HEK293 (cell line): ENCODE measurements around the gene GALR2.
"Not testable (repeated sequence)": the region's sequence is repeated elsewhere in the genome, so short reads cannot be mapped to it uniquely, and the experiment has no call there.

Experiments
- CTCF ChIA-PET: fragments of 350-600 bp; formaldehyde crosslinking; extraction: SDS; loops from one replicate; lab custom pipeline; 2021; ENCODE audit warnings: antibody characterized with exemption; lab: Yijun Ruan, JAX
- POLR2A ChIA-PET: fragments of 300-600 bp; formaldehyde crosslinking; extraction: SDS; loops from one replicate; lab custom pipeline; 2020; ENCODE audit warnings: antibody characterized with exemption, inconsistent platforms; lab: Yijun Ruan, JAX
- H3K27ac ChIP-seq: fragments of 200-500 bp; sonication (Bioruptor generic); 2 replicates; pipeline ENCODE4 v1.5.1; 2014; ENCODE audit warnings: low read depth, low read length, control low read depth, inconsistent platforms; ENCODE audit errors: extremely low read depth
- H3K36me3 ChIP-seq, 2 experiments: fragments of 200-500 bp in 1 of 2; sonication (Bioruptor generic) in 1 of 2; 1 replicate in 1 of 2; 2 replicates in 1 of 2; pipeline ENCODE4 v1.5.1; 2014 to 2017; ENCODE audit warnings: inconsistent platforms in 2 of 2, low read length in 2 of 2; ENCODE audit not compliant: control insufficient read depth in 2 of 2, insufficient read depth in 1 of 2
- H3K4me1 ChIP-seq: fragments of 200-500 bp; sonication (Bioruptor generic); 2 replicates; pipeline ENCODE4 v1.5.1; 2014; ENCODE audit warnings: mild to moderate bottlenecking, low read length, inconsistent platforms; ENCODE audit not compliant: control insufficient read depth, insufficient read depth
- H3K4me3 ChIP-seq: 2 replicates; pipeline ENCODE4 v1.5.1; 2011; ENCODE audit warnings: low read depth, mild to moderate bottlenecking, control low read depth, low read length, moderate library complexity
- H3K9me3 ChIP-seq: fragments of 200-500 bp; sonication (Bioruptor generic); 2 replicates; pipeline ENCODE4 v1.5.1; 2014; ENCODE audit warnings: low read depth, low read length, inconsistent platforms; ENCODE audit not compliant: control insufficient read depth, insufficient read depth
- HIC1 ChIP-seq: fragments of 450-650 bp; formaldehyde crosslinking; IDR thresholded peaks from 2 replicates; pipeline ENCODE4 v1.5.1; 2016; ENCODE audit warnings: missing biosample characterization, missing genetic modification characterization
- KLF8 ChIP-seq: fragments of 450-650 bp; formaldehyde crosslinking; IDR thresholded peaks from 2 replicates; pipeline ENCODE4 v1.5.1; 2016; ENCODE audit warnings: missing biosample characterization, missing genetic modification characterization
- PRDM1 ChIP-seq: fragments of 450-650 bp; formaldehyde crosslinking; IDR thresholded peaks from 2 replicates; pipeline ENCODE4; 2016; ENCODE audit warnings: missing biosample characterization, missing genetic modification characterization
- SETDB1 ChIP-seq: IDR thresholded peaks from one replicate; pipeline ENCODE4 v1.6.1; 2017; ENCODE audit warnings: mild to moderate bottlenecking, low read length, moderate library complexity, mixed read lengths; ENCODE audit not compliant: insufficient read length
- TSHZ1 ChIP-seq: fragments of 450-650 bp; formaldehyde crosslinking; IDR thresholded peaks from 2 replicates; pipeline ENCODE4 v1.5.1; 2016; ENCODE audit warnings: missing biosample characterization, missing genetic modification characterization, borderline replicate concordance
- ZNF121 ChIP-seq: fragments of 450-650 bp; formaldehyde crosslinking; IDR thresholded peaks from 2 replicates; pipeline ENCODE4 v1.5.1; 2016; ENCODE audit warnings: missing biosample characterization, missing genetic modification characterization
- ZNF184 ChIP-seq: fragments of 450-650 bp; IDR thresholded peaks from 2 replicates; pipeline ENCODE4 v1.5.1; 2018; ENCODE audit warnings: missing biosample characterization, mild to moderate bottlenecking, missing genetic modification characterization
- ZNF221 ChIP-seq: fragments of 450-650 bp; formaldehyde crosslinking; IDR thresholded peaks from 2 replicates; pipeline ENCODE4 v1.5.1; 2017; ENCODE audit warnings: missing biosample characterization, missing genetic modification characterization, borderline replicate concordance
- ZNF529 ChIP-seq: fragments of 450-650 bp; formaldehyde crosslinking; IDR thresholded peaks from 2 replicates; pipeline ENCODE4 v1.5.1; 2017; ENCODE audit warnings: missing genetic modification characterization, missing biosample characterization; ENCODE audit not compliant: insufficient replicate concordance
- ZNF544 ChIP-seq: fragments of 450-650 bp; formaldehyde crosslinking; IDR thresholded peaks from 2 replicates; pipeline ENCODE4 v1.5.0; 2017; ENCODE audit warnings: missing biosample characterization, missing genetic modification characterization
- ZNF791 ChIP-seq: fragments of 450-650 bp; formaldehyde crosslinking; IDR thresholded peaks from 2 replicates; pipeline ENCODE4 v1.5.1; 2016; ENCODE audit warnings: missing biosample characterization, missing genetic modification characterization
- TF ChIP-seq, protein P1 (sequence below): fragments of 450-650 bp; formaldehyde crosslinking; IDR thresholded peaks from 2 replicates; pipeline ENCODE4 v1.5.1; 2016; ENCODE audit warnings: missing biosample characterization, missing genetic modification characterization
- TF ChIP-seq, protein P2 (sequence below): fragments of 450-650 bp; formaldehyde crosslinking; IDR thresholded peaks from 2 replicates; pipeline ENCODE4; 2016; ENCODE audit warnings: missing biosample characterization, missing genetic modification characterization

Gene GALR2

GRCh38 chr17:76040376-76040775, 34.2 kb upstream of the GALR2 start:
- no peak overlapping the region for H3K27ac ChIP-seq
- ChIA-PET CTCF (interaction anchor here (0.7 to 2.4 kb wide), 4 partner anchors 17 to 35 kb away, joined by 3 to 20 read pairs (median 4); no protein-coding TSS in a partner anchor), POLR2A (no interaction called here)
- no peaks in the 10 kb centered on the region for H3K4me1 ChIP-seq
- no peak overlapping the region for H3K4me3 ChIP-seq
- H3K36me3 ChIP-seq, result peaks cover 54 to 87% of the 10 kb centered on the region in 2 experiments
- TF ChIP-seq ZNF791, result no peak
- TF ChIP-seq ZNF184 (tag by site-specific recombination), result no peak
- no peak for TF ChIP-seq ZNF529 (tag by site-specific recombination)
- TF ChIP-seq PRDM1, result no peak
- TF ChIP-seq, protein P1, sequence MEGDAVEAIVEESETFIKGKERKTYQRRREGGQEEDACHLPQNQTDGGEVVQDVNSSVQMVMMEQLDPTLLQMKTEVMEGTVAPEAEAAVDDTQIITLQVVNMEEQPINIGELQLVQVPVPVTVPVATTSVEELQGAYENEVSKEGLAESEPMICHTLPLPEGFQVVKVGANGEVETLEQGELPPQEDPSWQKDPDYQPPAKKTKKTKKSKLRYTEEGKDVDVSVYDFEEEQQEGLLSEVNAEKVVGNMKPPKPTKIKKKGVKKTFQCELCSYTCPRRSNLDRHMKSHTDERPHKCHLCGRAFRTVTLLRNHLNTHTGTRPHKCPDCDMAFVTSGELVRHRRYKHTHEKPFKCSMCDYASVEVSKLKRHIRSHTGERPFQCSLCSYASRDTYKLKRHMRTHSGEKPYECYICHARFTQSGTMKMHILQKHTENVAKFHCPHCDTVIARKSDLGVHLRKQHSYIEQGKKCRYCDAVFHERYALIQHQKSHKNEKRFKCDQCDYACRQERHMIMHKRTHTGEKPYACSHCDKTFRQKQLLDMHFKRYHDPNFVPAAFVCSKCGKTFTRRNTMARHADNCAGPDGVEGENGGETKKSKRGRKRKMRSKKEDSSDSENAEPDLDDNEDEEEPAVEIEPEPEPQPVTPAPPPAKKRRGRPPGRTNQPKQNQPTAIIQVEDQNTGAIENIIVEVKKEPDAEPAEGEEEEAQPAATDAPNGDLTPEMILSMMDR (tag by site-specific recombination), result no peak
- no peak for TF ChIP-seq SETDB1
- no peak for TF ChIP-seq TSHZ1 (tag by site-specific recombination)
- no peak for TF ChIP-seq ZNF544 (tag by site-specific recombination)
- TF ChIP-seq KLF8 (tag by site-specific recombination), result no peak
- no peak for TF ChIP-seq HIC1 (tag by site-specific recombination)
- TF ChIP-seq ZNF221 (tag by site-specific recombination), result no peak
- TF ChIP-seq, protein P2, sequence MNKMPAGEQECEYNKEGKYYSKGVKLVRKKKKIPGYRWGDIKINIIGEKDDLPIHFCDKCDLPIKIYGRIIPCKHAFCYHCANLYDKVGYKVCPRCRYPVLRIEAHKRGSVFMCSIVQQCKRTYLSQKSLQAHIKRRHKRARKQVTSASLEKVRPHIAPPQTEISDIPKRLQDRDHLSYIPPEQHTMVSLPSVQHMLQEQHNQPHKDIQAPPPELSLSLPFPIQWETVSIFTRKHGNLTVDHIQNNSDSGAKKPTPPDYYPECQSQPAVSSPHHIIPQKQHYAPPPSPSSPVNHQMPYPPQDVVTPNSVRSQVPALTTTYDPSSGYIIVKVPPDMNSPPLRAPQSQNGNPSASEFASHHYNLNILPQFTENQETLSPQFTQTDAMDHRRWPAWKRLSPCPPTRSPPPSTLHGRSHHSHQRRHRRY (tag by site-specific recombination), result no peak
- H3K9me3 ChIP-seq, result no peaks in the 10 kb centered on the region

- CTCF ChIA-PET, result interaction anchor here (0.6 to 2.4 kb wide), 5 partner anchors 26 to 79 kb away, joined by 3 to 20 read pairs (median 3); no protein-coding TSS in a partner anchor
- peak; percentile 85 for TF ChIP-seq ZNF121 (tag by site-specific recombination)
- not testable (repeated sequence) for H3K4me1 ChIP-seq, H3K27ac ChIP-seq, H3K9me3 ChIP-seq, H3K4me3 ChIP-seq
- POLR2A ChIA-PET, result interaction anchor here (1.0 to 1.2 kb wide), 2 partner anchors 11 to 13 kb away, joined by 3 to 4 read pairs; no protein-coding TSS in a partner anchor
- H3K36me3 ChIP-seq, result peaks cover 73 to 99% of the 10 kb centered on the region in 2 experiments
Observed at GRCh38 chr17:76042868-76043267, 31.7 kb upstream of the GALR2 start.
